PC-9 (cell line): Measurements from ENCODE around the gene MEP1B. TPM values are rescaled to one million over a fixed set of nuclear protein-coding genes. Genes with fewer than 3 reads are reported as not detected.
"Not testable (repeated sequence)": the region's sequence is repeated elsewhere in the genome, so short reads cannot be mapped to it uniquely, and the experiment has no call there.

ENCODE experiments used
- BruUV-seq: library from RNA; stranded (reverse); fragments of 400-500 nt; replicated peaks from 2 replicates; lab custom pipeline; 2021; lab: Mats Ljungman, UMichigan
- CTCF ChIA-PET: fragments of 300-600 bp; sonication (Branson Sonifier 250); formaldehyde crosslinking; loops from one replicate; lab custom pipeline; 2022; ENCODE audit warnings: antibody characterized with exemption; lab: Charles Lee
- POLR2A ChIA-PET: fragments of 300-600 bp; sonication (Branson Sonifier 250); formaldehyde crosslinking; loops from one replicate; lab custom pipeline; 2022; ENCODE audit warnings: antibody characterized with exemption; ENCODE audit not compliant: unreplicated experiment; lab: Charles Lee
- DNase-seq, 2 experiments: peaks; one replicate each; pipeline versions ENCODE4 v3.0.0 to v3.0.0-alpha.2; 2015 to 2022; ENCODE audit warnings: mixed read lengths in 1 of 2
- H2AFZ ChIP-seq: fragments of 200-600 bp; sonication (generic); 2 replicates; pipeline ENCODE4 v1.8.1; 2017; ENCODE audit warnings: antibody characterized with exemption
- H3F3A ChIP-seq: fragments of 200-600 bp; sonication (generic); 2 replicates; pipeline ENCODE4 v1.8.1; 2017; ENCODE audit warnings: antibody characterized with exemption, mild to moderate bottlenecking, low read depth; ENCODE audit not compliant: insufficient read depth
- H3K27ac ChIP-seq: fragments of 200-600 bp; sonication (generic); 2 replicates; pipeline ENCODE4 v1.6.1; 2016; ENCODE audit warnings: mixed run types
- H3K27me3 ChIP-seq: fragments of 200-600 bp; sonication (generic); 2 replicates; pipeline ENCODE4 v1.6.1; 2016; ENCODE audit warnings: low read depth, mixed run types; ENCODE audit not compliant: insufficient read depth
- H3K36me3 ChIP-seq: fragments of 200-600 bp; sonication (generic); 2 replicates; pipeline ENCODE4 v1.6.1; 2016; ENCODE audit warnings: low read depth, mixed run types
- H3K4me1 ChIP-seq: fragments of 200-600 bp; sonication (generic); replicated peaks from 2 replicates; pipeline ENCODE4 v1.6.1; 2016; ENCODE audit warnings: mixed run types; ENCODE audit not compliant: insufficient read depth
- H3K4me2 ChIP-seq: fragments of 200-600 bp; sonication (generic); 2 replicates; pipeline ENCODE4 v1.6.1; 2017; ENCODE audit warnings: mixed run types
- H3K4me3 ChIP-seq: fragments of 200-600 bp; sonication (generic); 2 replicates; pipeline ENCODE4 v1.6.1; 2016; ENCODE audit warnings: mixed run types
- H3K79me2 ChIP-seq: fragments of 200-600 bp; sonication (generic); 2 replicates; pipeline ENCODE4 v1.6.1; 2017; ENCODE audit warnings: low read depth, mixed run types
- H3K9me2 ChIP-seq: fragments of 200-600 bp; sonication (generic); 2 replicates; pipeline ENCODE4 v1.8.1; 2017; ENCODE audit warnings: mild to moderate bottlenecking; ENCODE audit not compliant: insufficient read depth
- H3K9me3 ChIP-seq: fragments of 200-600 bp; sonication (generic); 2 replicates; pipeline ENCODE4 v1.8.1; 2016; ENCODE audit warnings: low read depth; ENCODE audit not compliant: insufficient read depth
- H4K20me1 ChIP-seq: fragments of 200-600 bp; sonication (generic); 2 replicates; pipeline ENCODE4 v1.8.1; 2017; ENCODE audit not compliant: insufficient read depth
- EZH2 ChIP-seq: fragments of 200-600 bp; sonication (generic); IDR thresholded peaks from 2 replicates; pipeline ENCODE4 v1.8.0; 2017; ENCODE audit warnings: antibody characterized with exemption, low read depth
- intact Hi-C: fragments of 100-400 bp; cut with micrococcal nuclease; formaldehyde crosslinking; loops from one replicate; pipeline ENCODE4 v1.10.0; 2022; ENCODE audit not compliant: unreplicated experiment
- total RNA-seq: library from RNA; stranded (reverse); gene quantifications from 2 replicates; pipeline ENCODE4 v1.2.3, GENCODE V29; 2021
- TF ChIP-seq, protein P1 (sequence below): fragments of 200-600 bp; sonication (generic); conservative IDR thresholded peaks from 2 replicates; pipeline ENCODE4 v1.6.1; 2017; ENCODE audit warnings: mixed run types, antibody characterized with exemption, mild to moderate bottlenecking, moderate library complexity

The MEP1B gene
- total RNA-seq, 1 experiment from 2014 or later = not detected

DNA sequence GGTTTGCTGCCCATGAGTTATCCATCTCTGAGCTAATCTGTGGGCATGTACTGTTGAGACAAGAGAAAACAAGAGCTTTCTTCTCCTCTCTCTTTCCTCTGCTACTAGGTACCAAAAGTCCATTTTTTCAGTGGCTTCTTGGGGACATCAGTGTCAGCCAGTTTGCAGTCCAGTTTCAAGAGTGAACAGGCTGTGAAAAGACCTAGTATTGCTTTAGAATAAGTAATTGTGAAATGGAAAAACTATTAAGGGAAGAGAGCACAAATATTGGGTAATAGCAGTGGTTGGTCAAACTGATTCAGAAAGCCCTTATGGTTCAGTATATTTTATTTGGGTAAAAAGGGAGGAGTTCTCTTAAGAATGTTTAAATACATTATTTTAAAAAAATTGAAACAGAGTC, 33.0 kb upstream of the MEP1B start:
- Histone ChIP-seq H3K27me3 (no peaks in the 10 kb centered on the region), H3F3A (no peaks in the 10 kb centered on the region), H3K36me3 (no peaks in the 10 kb centered on the region), H3K79me2 (no peaks in the 10 kb centered on the region), H2AFZ (no peak overlapping the region), H3K4me3 (no peak overlapping the region), H4K20me1 (no peaks in the 10 kb centered on the region), H3K9me3 (no peaks in the 10 kb centered on the region), H3K4me2 (no peak overlapping the region), H3K4me1 (no peaks in the 10 kb centered on the region), H3K9me2 (no peaks in the 10 kb centered on the region), H3K27ac (no peak overlapping the region)
- CTCF ChIA-PET = interaction anchor here (1.8 kb wide), 1 partner anchor 314 kb away, joined by 14 read pairs; the partner anchor contains the start of gene GAREM1
- no peak for DNase-seq
- TF ChIP-seq, protein P1, sequence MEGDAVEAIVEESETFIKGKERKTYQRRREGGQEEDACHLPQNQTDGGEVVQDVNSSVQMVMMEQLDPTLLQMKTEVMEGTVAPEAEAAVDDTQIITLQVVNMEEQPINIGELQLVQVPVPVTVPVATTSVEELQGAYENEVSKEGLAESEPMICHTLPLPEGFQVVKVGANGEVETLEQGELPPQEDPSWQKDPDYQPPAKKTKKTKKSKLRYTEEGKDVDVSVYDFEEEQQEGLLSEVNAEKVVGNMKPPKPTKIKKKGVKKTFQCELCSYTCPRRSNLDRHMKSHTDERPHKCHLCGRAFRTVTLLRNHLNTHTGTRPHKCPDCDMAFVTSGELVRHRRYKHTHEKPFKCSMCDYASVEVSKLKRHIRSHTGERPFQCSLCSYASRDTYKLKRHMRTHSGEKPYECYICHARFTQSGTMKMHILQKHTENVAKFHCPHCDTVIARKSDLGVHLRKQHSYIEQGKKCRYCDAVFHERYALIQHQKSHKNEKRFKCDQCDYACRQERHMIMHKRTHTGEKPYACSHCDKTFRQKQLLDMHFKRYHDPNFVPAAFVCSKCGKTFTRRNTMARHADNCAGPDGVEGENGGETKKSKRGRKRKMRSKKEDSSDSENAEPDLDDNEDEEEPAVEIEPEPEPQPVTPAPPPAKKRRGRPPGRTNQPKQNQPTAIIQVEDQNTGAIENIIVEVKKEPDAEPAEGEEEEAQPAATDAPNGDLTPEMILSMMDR = no peak
- no peak for TF ChIP-seq EZH2
- POLR2A ChIA-PET = no interaction called here
- intact Hi-C loops = loop anchor here (10.0 kb wide), 1 partner anchor 118 kb away; no protein-coding TSS in a partner anchor
- no TSS peak for BruUV-seq

DNA sequence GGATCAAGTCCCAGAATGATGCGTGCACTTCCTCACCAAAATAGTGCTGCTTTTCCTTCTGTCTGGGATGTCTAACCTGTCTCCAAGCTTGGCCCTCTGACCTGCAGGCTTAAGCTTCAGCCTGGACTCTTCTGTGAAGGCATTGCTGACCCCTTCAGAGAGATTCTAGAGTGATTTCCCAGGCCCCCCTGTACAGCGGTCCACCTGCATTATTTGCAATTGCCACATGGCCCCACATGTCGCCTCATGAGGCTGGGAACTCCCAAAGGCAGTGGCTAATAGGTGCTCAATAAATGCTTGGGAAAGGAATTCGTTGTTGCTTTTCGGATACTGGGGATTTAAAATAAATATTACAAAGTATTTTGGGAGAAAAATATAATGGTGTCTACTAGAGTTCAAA, 32.3 kb upstream of the MEP1B start:
- peak overlapping the region; percentile 42; the same call in 1 of the 2 replicates for H3K4me2 ChIP-seq
- DNase-seq = no peak
- CTCF ChIA-PET = interaction anchor here (1.8 kb wide), 1 partner anchor 313 kb away, joined by 14 read pairs; the partner anchor contains the start of gene GAREM1
- H3K4me1 ChIP-seq = no peaks in the 10 kb centered on the region
- H3K36me3 ChIP-seq = no peaks in the 10 kb centered on the region
- no peaks in the 10 kb centered on the region for H3K79me2 ChIP-seq
- no peak overlapping the region for H3K27ac ChIP-seq
- intact Hi-C loops = loop anchor here (10.0 kb wide), 1 partner anchor 117 kb away; no protein-coding TSS in a partner anchor
- H4K20me1 ChIP-seq = no peaks in the 10 kb centered on the region
- POLR2A ChIA-PET = interaction anchor here (0.6 kb wide), 1 partner anchor 1056 kb away, joined by 4 read pairs; the partner anchor contains the start of gene DSC2
- BruUV-seq = no TSS peak
- TF ChIP-seq EZH2 = no peak
- TF ChIP-seq, protein P1 = no peak
- no peaks in the 10 kb centered on the region for H3F3A ChIP-seq
- no peaks in the 10 kb centered on the region for H3K9me2 ChIP-seq
- H3K9me3 ChIP-seq = no peaks in the 10 kb centered on the region
- no peak overlapping the region for H3K4me3 ChIP-seq
- H3K27me3 ChIP-seq = no peaks in the 10 kb centered on the region
- H2AFZ ChIP-seq = peak overlapping the region; percentile 27; the same call in 1 of the 2 replicates

DNA sequence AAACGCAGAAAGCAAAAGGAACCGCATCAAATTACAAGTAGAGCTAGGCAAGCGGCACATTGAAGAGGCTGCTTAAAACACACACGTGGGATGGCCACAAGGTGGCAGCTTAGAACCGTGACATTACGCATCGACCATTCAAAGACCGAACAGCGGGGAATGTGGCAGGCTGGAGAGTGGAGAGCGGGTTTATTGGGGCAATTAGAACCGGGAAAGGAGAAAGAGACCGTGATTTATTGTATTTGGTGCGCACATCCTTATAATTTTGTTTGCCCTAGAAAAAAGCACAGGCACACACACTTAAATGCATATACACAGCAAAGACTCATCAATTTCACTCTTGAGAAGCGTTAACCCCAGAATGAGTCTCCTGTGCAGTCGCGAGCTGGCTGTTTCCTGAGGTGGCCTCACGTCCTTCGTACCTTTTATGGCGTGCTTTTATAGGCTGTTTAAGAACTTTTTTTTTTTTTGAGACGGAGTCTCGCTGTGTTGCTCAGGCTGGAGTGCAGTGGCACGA, 31.7 kb upstream of the MEP1B start:
- no peaks in the 10 kb centered on the region for H3K9me3 ChIP-seq
- H3K79me2 ChIP-seq = no peaks in the 10 kb centered on the region
- H3K36me3 ChIP-seq = no peaks in the 10 kb centered on the region
- intact Hi-C loops = loop anchor here (1.0 to 10.0 kb wide), 2 partner anchors 117 to 391 kb away; no protein-coding TSS in a partner anchor
- no peaks in the 10 kb centered on the region for H3K9me2 ChIP-seq
- ChIA-PET CTCF (interaction anchor here (0.6 to 1.8 kb wide), 3 partner anchors 74 to 313 kb away, joined by 4 to 14 read pairs (median 4); partner anchors contain the start of gene GAREM1), POLR2A (interaction anchor here (0.6 to 0.7 kb wide), 2 partner anchors 143 to 1056 kb away, joined by 4 to 11 read pairs; partner anchors contain the start of gene DSC2)
- H3K4me2 ChIP-seq = peak overlapping the region; percentile 42; the same call in 1 of the 2 replicates
- H4K20me1 ChIP-seq = no peaks in the 10 kb centered on the region
- no peaks in the 10 kb centered on the region for H3K27me3 ChIP-seq
- no peaks in the 10 kb centered on the region for H3F3A ChIP-seq
- peak; percentile 53 to 55 for DNase-seq
- no peak overlapping the region for H3K4me3 ChIP-seq
- H3K27ac ChIP-seq = no peak overlapping the region
- peak overlapping the region; percentile 27; the same call in 1 of the 2 replicates for H2AFZ ChIP-seq
- H3K4me1 ChIP-seq = no peaks in the 10 kb centered on the region
- BruUV-seq = no TSS peak
- no peak for TF ChIP-seq EZH2
- TF ChIP-seq, protein P1 = peak; percentile 74

DNA sequence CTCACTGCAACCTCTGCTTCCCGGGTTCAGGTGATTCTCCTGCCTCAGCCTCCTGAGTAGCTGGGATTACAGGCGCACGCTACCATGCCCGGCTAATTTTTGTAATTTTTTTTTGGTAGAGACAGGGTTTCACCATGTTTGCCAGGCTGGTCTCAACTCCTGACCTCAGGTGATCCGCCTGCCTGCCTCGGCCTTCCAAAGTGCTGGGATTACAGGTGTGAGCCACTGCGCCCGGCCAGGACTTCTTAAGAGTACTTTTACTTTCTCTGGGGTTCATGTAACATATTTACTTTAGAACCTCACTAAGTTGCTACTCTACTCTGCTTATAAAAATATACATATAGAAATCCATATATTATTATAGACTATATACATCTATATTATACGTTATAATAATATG, 31.2 kb upstream of the MEP1B start:
- POLR2A ChIA-PET = interaction anchor here (0.6 to 0.7 kb wide), 2 partner anchors 143 to 390 kb away, joined by 9 to 11 read pairs; no protein-coding TSS in a partner anchor
- H3K4me1 ChIP-seq, H4K20me1 ChIP-seq, H3K9me2 ChIP-seq, H3K9me3 ChIP-seq, H3K27ac ChIP-seq, H2AFZ ChIP-seq, H3F3A ChIP-seq, H3K79me2 ChIP-seq, DNase-seq, H3K4me2 ChIP-seq, BruUV-seq, H3K27me3 ChIP-seq, H3K4me3 ChIP-seq, H3K36me3 ChIP-seq: not testable (repeated sequence)
- CTCF ChIA-PET = interaction anchor here (0.7 to 1.8 kb wide), 2 partner anchors 187 to 312 kb away, joined by 4 to 14 read pairs; partner anchors contain the start of gene GAREM1
- intact Hi-C loops = loop anchor here (1.0 to 10.0 kb wide), 2 partner anchors 116 to 391 kb away; no protein-coding TSS in a partner anchor
